ENCODE measurements around the gene WNT7A. TPM values are rescaled to one million over a fixed set of nuclear protein-coding genes. Genes with fewer than 3 reads are reported as not detected.

Gene WNT7A
- total and polyA plus RNA-seq, 4 donors, result not detected

GRCh38 chr3:13879102-13879945 is 547 bp downstream of the WNT7A start (continued):
- TF ChIP-seq ZBTB33 (IDR thresholded peaks at IDR 0.05) (no peak), HNF4G (IDR thresholded peaks at IDR 0.05) (no peak)

GRCh38 chr3:13878281-13879101 is 1.4 kb downstream of the WNT7A start:
- WGBS, result 3% methylated on average over 66 of the region's 66 CpGs
- H3K4me3 ChIP-seq (ENCODE audit: low read depth in 1 of 3, low read length in 3 of 3), result peak overlapping the region in 1 of 3 donors; percentile 30
- no peak for DNase-seq (ENCODE audit: low spot score)

GRCh38 chr3:13877911-13878280 is 2.0 kb downstream of the WNT7A start:
- Histone ChIP-seq H3K27ac (ENCODE audit: low read depth in 1 of 2, low read length in 2 of 2) (no peak overlapping the region), H3K9me3 (ENCODE audit: control insufficient read depth in 4 of 4, low read length in 3 of 4) (peaks cover 2 to 8% (median 4%) of the 10 kb centered on the region in 4 donors), H3K4me3 (ENCODE audit: low read depth in 1 of 3, low read length in 3 of 3) (peak overlapping the region in 1 of 3 donors; percentile 30), H3K36me3 (ENCODE audit: control insufficient read depth in 4 of 4, insufficient read depth in 3 of 4, low read depth in 1 of 4, low read length in 3 of 4) (no peaks in the 10 kb centered on the region), H3K27me3 (ENCODE audit: control insufficient read depth in 4 of 4, insufficient read depth in 4 of 4, low read length in 3 of 4) (peaks cover 7 to 19% (median 11%) of the 10 kb centered on the region in 4 donors), H3K9ac (ENCODE audit: low read depth in 1 of 2, low read length in 2 of 2) (no peak overlapping the region), H3K4me1 (ENCODE audit: control insufficient read depth in 4 of 4, insufficient read depth in 4 of 4, low read length in 3 of 4) (peaks cover 12 to 28% (median 17%) of the 10 kb centered on the region in 4 donors)
- WGBS, result 9% methylated on average over 25 of the region's 25 CpGs
- no peak for DNase-seq (ENCODE audit: low spot score)
- no peak for TF ChIP-seq YY1 (IDR thresholded peaks at IDR 0.05)
- no peak for TF ChIP-seq HNF4A (conservative IDR thresholded peaks at IDR 0.05)
- no peak for TF ChIP-seq FOXA1 (IDR thresholded peaks at IDR 0.05)
- TF ChIP-seq TAF1 (conservative IDR thresholded peaks at IDR 0.05), result no peak
- TF ChIP-seq, protein P1, sequence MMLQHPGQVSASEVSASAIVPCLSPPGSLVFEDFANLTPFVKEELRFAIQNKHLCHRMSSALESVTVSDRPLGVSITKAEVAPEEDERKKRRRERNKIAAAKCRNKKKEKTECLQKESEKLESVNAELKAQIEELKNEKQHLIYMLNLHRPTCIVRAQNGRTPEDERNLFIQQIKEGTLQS (IDR thresholded peaks at IDR 0.05), result no peak
- TF ChIP-seq JUND (IDR thresholded peaks at IDR 0.05), result no peak
- TF ChIP-seq HNF4G (IDR thresholded peaks at IDR 0.05), result no peak
- no peak for TF ChIP-seq FOXA2 (IDR thresholded peaks at IDR 0.05)
- TF ChIP-seq ZBTB33 (IDR thresholded peaks at IDR 0.05), result no peak
- no peak for TF ChIP-seq RXRA (IDR thresholded peaks at IDR 0.05)
- no peak for TF ChIP-seq SP1 (IDR thresholded peaks at IDR 0.05)
- TF ChIP-seq MAX (IDR thresholded peaks at IDR 0.05), result no peak

More at GRCh38 chr3:13878281-13879101, 1.4 kb downstream of the WNT7A start:
- peaks cover 12 to 28% (median 17%) of the 10 kb centered on the region in 4 donors for H3K4me1 ChIP-seq (ENCODE audit: control insufficient read depth in 4 of 4, insufficient read depth in 4 of 4, low read length in 3 of 4)
- H3K27me3 ChIP-seq (ENCODE audit: control insufficient read depth in 4 of 4, insufficient read depth in 4 of 4, low read length in 3 of 4), result peaks cover 7 to 17% (median 13%) of the 10 kb centered on the region in 4 donors
- peaks cover 2 to 8% (median 4%) of the 10 kb centered on the region in 4 donors for H3K9me3 ChIP-seq (ENCODE audit: control insufficient read depth in 4 of 4, low read length in 3 of 4)
- H3K36me3 ChIP-seq (ENCODE audit: control insufficient read depth in 4 of 4, insufficient read depth in 3 of 4, low read depth in 1 of 4, low read length in 3 of 4), result no peaks in the 10 kb centered on the region
- H3K27ac ChIP-seq (ENCODE audit: low read depth in 1 of 2, low read length in 2 of 2), result no peak overlapping the region
- H3K9ac ChIP-seq (ENCODE audit: low read depth in 1 of 2, low read length in 2 of 2), result no peak overlapping the region
- TF ChIP-seq ZBTB33 (IDR thresholded peaks at IDR 0.05) (no peak), EGR1 (IDR thresholded peaks at IDR 0.05; ENCODE audit: low read depth in 2 of 2) (no peak)
- TF ChIP-seq, protein P1 (IDR thresholded peaks at IDR 0.05), result no peak

Data from liver (tissue), 9 donors.